SKM-1 treated with dmso at 0.1 percent for 144 hours (cell line): ENCODE results near the gene ORAI2.
"Not testable (repeated sequence)": the region's sequence is repeated elsewhere in the genome, so short reads cannot be mapped to it uniquely, and the experiment has no call there.

Experiments used
- DNase-seq: peaks from one replicate; lab custom pipeline; 2025; ENCODE audit not compliant: unreplicated experiment; lab: John Stamatoyannopoulos, UW

The ORAI2 gene

GRCh38 chr7:102446387-102447156 is 13.2 kb downstream of the ORAI2 start:
- no peak for DNase-seq

GRCh38 chr7:102447311-102447710 is 13.9 kb downstream of the ORAI2 start:
- DNase-seq, result no peak

GRCh38 chr7:102449136-102449535 is 15.8 kb downstream of the ORAI2 start:
- DNase-seq, result no peak

- DNase-seq, result no peak
Observed at GRCh38 chr7:102450242-102450641, 16.9 kb downstream of the ORAI2 start.

- no peak for DNase-seq
Observed at GRCh38 chr7:102451371-102452054, 18.1 kb downstream of the ORAI2 start.

- DNase-seq, result no peak
Observed at GRCh38 chr7:102452451-102452850, 19.1 kb downstream of the ORAI2 start.

- DNase-seq, result no peak
Observed at GRCh38 chr7:102453319-102453718, 19.9 kb downstream of the ORAI2 start.

- DNase-seq, result no peak
Observed at GRCh38 chr7:102454468-102454867, 21.1 kb downstream of the ORAI2 start.

GRCh38 chr7:102454932-102455331 is 21.6 kb downstream of the ORAI2 start:
- DNase-seq, result not testable (repeated sequence)

GRCh38 chr7:102455596-102455995 is 22.2 kb downstream of the ORAI2 start:
- DNase-seq, result no peak

GRCh38 chr7:102456327-102456726 is 23.0 kb downstream of the ORAI2 start:
- no peak for DNase-seq

- DNase-seq, result no peak
Observed at GRCh38 chr7:102457352-102457924, 24.1 kb downstream of the ORAI2 start.

GRCh38 chr7:102459221-102459844 is 26.0 kb downstream of the ORAI2 start:
- DNase-seq, result no peak

- no peak for DNase-seq
Observed at GRCh38 chr7:102460467-102460866, 27.1 kb downstream of the ORAI2 start.

- no peak for DNase-seq
Observed at GRCh38 chr7:102463841-102464576, 30.6 kb downstream of the ORAI2 start.

- peak; percentile 88 for DNase-seq
Observed at GRCh38 chr7:102464577-102465280, 31.4 kb downstream of the ORAI2 start, which contains the start of the genes ALKBH4 and LRWD1. Gene ALKBH4, minus strand, starts transcription at chr7:102464863. Its CDS starts 27 bp downstream, at chr7:102464836. Gene LRWD1, plus strand, starts transcription at chr7:102464984. Its CDS starts 97 bp downstream, at chr7:102465081.

GRCh38 chr7:102466097-102466496 is 32.7 kb downstream of the ORAI2 start:
- DNase-seq, result no peak

- no peak for DNase-seq
Observed at GRCh38 chr7:102467581-102468477, 34.5 kb downstream of the ORAI2 start.
